Stimulated activated CD4-positive, alpha-beta T cell treated with anti-CD3 and anti-CD28 coated beads, TNF-alpha, amount 100 ng/mL, for 48 hours (primary cell): ENCODE results near the gene IGSF5.
"Not testable (repeated sequence)": the region's sequence is repeated elsewhere in the genome, so short reads cannot be mapped to it uniquely, and the experiment has no call there.

ENCODE experiments used
- DNase-seq, 3 donors: peaks; one replicate each; pipeline ENCODE4 v3.0.0-alpha.2; 2020; ENCODE audit warnings: low read depth in 3 of 3

The IGSF5 gene

GRCh38 chr21:39744883-39745282 is at the start of gene IGSF5:
Gene IGSF5, plus strand, starts transcription at chr21:39745183. Its CDS starts 327 bp downstream, at chr21:39745510.
- DNase-seq, result not testable (repeated sequence)

GRCh38 chr21:39696196-39696595 is 48.8 kb upstream of the IGSF5 start:
- DNase-seq, result no peak

GRCh38 chr21:39696618-39697017 is 48.4 kb upstream of the IGSF5 start:
- DNase-seq, result no peak

- DNase-seq, result no peak
Observed at GRCh38 chr21:39700318-39700717, 44.7 kb upstream of the IGSF5 start.

- DNase-seq, result no peak
Observed at GRCh38 chr21:39703578-39703977, 41.4 kb upstream of the IGSF5 start.

GRCh38 chr21:39705849-39706248 is 39.1 kb upstream of the IGSF5 start:
- no peak for DNase-seq

- no peak for DNase-seq
Observed at GRCh38 chr21:39707316-39707715, 37.7 kb upstream of the IGSF5 start.

- DNase-seq, result no peak
Observed at GRCh38 chr21:39710866-39711265, 34.1 kb upstream of the IGSF5 start.

- no peak for DNase-seq
Observed at GRCh38 chr21:39712273-39712672, 32.7 kb upstream of the IGSF5 start.

- no peak for DNase-seq
Observed at GRCh38 chr21:39712976-39713375, 32.0 kb upstream of the IGSF5 start.

GRCh38 chr21:39713905-39714304 is 31.1 kb upstream of the IGSF5 start:
- no peak for DNase-seq

GRCh38 chr21:39714331-39714730 is 30.7 kb upstream of the IGSF5 start:
- DNase-seq, result no peak

GRCh38 chr21:39715804-39716397 is 29.1 kb upstream of the IGSF5 start:
- DNase-seq, result peak; percentile 2 to 11 (median 11)

GRCh38 chr21:39720126-39720778 is 24.7 kb upstream of the IGSF5 start:
- DNase-seq, result no peak

GRCh38 chr21:39721885-39722284 is 23.1 kb upstream of the IGSF5 start:
- no peak for DNase-seq

- no peak for DNase-seq
Observed at GRCh38 chr21:39724944-39725343, 20.0 kb upstream of the IGSF5 start.

- no peak for DNase-seq
Observed at GRCh38 chr21:39726133-39726532, 18.9 kb upstream of the IGSF5 start.

- DNase-seq, result no peak
Observed at GRCh38 chr21:39727401-39728120, 17.4 kb upstream of the IGSF5 start.

GRCh38 chr21:39728341-39728740 is 16.6 kb upstream of the IGSF5 start:
- DNase-seq, result no peak

- DNase-seq, result no peak
Observed at GRCh38 chr21:39730418-39731157, 14.4 kb upstream of the IGSF5 start.

- DNase-seq, result no peak
Observed at GRCh38 chr21:39736716-39737115, 8.3 kb upstream of the IGSF5 start.

- DNase-seq, result no peak
Observed at GRCh38 chr21:39737376-39738000, 7.5 kb upstream of the IGSF5 start.
